NCI-H2107 treated with DMSO at 0.1 percent for 48 hours (cell line): ENCODE data around the gene ITCH.

Experiments
- DNase-seq: peaks from one replicate; lab custom pipeline; 2025; ENCODE audit not compliant: unreplicated experiment; lab: John Stamatoyannopoulos, UW

ITCH gene

GRCh38 chr20:34526466-34526865 lies 163.4 kb downstream of the ITCH start:
- no peak for DNase-seq

DNA sequence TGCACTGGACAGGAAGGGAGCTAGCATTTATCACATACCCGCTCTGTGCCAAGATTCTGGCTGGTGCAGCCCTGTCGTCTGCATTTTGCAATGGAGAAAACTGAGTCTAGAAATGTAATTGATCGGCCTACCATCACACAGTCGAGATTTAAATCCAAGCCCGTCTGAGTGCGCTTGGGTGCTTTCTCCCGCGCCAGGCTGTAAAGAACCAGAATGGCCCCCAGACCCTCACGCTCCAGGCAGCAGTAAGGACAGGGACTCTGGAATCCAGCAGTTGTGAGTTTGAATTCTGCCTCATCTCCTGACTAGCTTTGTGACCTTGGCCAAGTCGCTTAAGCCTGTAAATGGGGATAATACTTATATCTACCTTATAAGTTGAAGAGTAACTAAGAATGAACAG lies 163.9 kb downstream of the ITCH start:
- no peak for DNase-seq

- no peak for DNase-seq
Measured at GRCh38 chr20:34528921-34529297, 165.8 kb downstream of the ITCH start.

DNA sequence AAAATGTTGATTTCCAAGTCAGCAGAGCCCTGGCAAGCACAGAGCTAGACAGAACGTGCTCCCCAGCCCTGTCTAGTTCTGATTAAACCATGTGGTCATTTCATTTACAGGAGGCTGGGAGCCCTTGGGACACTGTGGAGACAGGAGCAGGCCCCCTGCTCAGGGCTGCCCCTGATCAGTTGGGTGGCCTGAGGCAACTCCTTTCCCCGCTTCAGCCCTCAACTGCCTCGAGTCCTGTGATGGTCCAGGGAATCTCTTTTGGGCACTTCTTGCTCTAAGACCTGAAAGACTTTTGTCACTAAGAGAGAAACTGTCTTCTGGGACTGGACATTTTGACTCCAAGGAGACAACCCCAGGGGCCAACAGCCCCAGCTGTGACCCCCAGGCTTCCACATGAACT lies 166.7 kb downstream of the ITCH start:
- no peak for DNase-seq

- DNase-seq: no peak
Measured at GRCh38 chr20:34530342-34530741, 167.3 kb downstream of the ITCH start.

- DNase-seq: no peak
Measured at GRCh38 chr20:34531608-34532265, 168.7 kb downstream of the ITCH start.

- no peak for DNase-seq
Measured at GRCh38 chr20:34532320-34532719, 169.2 kb downstream of the ITCH start.

- no peak for DNase-seq
Measured at GRCh38 chr20:34532756-34533155, 169.7 kb downstream of the ITCH start.

DNA sequence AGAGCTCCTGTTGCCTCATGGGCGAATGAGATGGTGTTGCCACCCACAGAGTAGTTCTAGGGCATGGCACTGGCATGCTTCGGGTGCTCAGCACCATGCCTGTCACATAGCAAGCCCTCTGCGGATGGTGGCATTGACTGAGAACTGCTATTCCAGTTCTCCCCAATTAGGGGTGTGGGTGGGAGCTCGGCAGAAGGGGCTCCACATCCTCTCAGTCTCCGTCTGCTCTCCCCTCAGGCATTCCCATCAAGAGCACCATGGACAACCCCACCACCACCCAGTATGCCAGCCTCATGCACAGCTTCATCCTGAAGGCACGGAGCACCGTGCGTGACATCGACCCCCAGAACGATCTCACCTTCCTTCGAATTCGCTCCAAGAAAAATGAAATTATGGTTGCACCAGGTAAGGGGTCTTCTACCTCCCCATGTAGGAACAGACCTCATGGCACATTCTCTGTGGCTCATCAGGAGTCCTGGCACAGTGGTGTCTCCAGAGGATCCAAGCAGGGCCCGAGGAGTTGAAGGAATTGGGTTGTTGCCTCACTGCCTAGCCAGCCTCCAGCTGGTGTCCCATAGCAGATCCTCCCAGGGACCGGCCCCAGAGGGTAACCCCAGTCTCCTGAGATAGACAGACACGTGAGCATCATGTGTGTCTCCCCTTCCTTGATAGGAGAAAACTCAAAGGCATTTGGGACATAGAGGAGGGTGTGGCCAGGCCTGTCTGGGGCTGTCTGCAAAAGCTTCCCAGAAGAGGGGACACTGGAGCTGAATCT lies 171.5 kb downstream of the ITCH start:
- no peak for DNase-seq

GRCh38 chr20:34535301-34535840 lies 172.3 kb downstream of the ITCH start:
- no peak for DNase-seq

GRCh38 chr20:34535857-34536256 lies 172.8 kb downstream of the ITCH start:
- no peak for DNase-seq

GRCh38 chr20:34536798-34537394 lies 173.8 kb downstream of the ITCH start:
- no peak for DNase-seq

- no peak for DNase-seq
Measured at GRCh38 chr20:34537651-34538050, 174.6 kb downstream of the ITCH start.

- no peak for DNase-seq
Measured at GRCh38 chr20:34538671-34539123, 175.6 kb downstream of the ITCH start.

- no peak for DNase-seq
Measured at GRCh38 chr20:34539756-34540155, 176.7 kb downstream of the ITCH start.

- DNase-seq: no peak
Measured at GRCh38 chr20:34540596-34541263, 177.7 kb downstream of the ITCH start.

- no peak for DNase-seq
Measured at GRCh38 chr20:34541264-34541901, 178.3 kb downstream of the ITCH start.

GRCh38 chr20:34541917-34542316 lies 178.8 kb downstream of the ITCH start:
- DNase-seq: no peak

DNA sequence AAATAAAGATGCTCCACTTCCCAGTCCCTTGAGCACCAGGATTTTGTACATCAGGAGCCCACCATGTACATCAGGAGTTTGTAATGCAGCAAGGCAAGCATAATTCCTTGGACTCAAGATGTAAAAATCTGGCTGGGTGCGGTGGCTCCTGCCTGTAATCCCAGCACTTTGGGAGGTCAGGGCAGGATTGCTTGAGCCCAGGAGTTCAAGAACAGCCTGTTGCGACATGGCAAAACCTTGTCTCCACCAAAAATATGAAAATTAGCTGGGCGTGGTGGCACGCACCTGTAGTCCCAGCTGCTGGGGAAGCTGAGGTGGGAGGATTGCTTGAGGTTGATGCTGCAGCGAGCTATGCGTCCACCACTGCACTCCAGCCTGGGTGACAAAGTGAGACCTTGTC lies 179.4 kb downstream of the ITCH start:
- no peak for DNase-seq

DNA sequence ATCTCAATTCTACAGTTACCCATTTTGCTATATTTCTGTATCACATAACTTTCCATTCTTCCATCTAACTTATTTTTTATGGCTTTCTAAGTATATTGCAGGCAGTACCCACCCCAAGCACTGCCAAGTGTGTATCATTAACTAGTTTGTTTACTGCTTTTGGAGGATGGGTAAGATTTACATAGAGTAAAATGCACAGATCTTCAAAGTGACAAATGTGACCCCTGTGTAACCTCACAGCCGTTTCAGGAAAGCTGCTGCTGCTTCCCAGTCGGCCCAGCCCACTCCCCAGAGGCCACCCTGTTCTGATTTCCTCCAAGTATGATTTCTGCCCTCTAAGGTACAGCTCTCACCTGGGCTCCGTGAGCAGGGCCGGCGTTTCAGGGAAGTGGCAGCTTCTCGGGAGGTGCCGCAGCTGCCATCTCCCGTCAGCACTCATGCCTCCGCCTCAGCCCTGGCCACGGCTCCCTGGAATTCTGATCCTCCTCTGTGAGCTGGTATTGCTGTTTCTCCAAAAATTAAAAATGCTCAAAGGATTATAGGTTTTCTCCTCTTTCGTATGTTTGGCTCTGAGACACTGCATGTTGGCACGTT lies 180.5 kb downstream of the ITCH start:
- peak; percentile 12 for DNase-seq
